Fibroblast of skin of right quadriceps (primary cell): Measurements from ENCODE around the gene LRP8.

Experiments
- DNase-seq: peaks from one replicate; pipeline ENCODE4 v3.0.0-alpha.2; 2013

The LRP8 gene

GRCh38 chr1:53359225-53359933 lies 31.5 kb upstream of the LRP8 start:
- no peak for DNase-seq

- no peak for DNase-seq
Measured at GRCh38 chr1:53356637-53357036, 28.8 kb upstream of the LRP8 start.

GRCh38 chr1:53354119-53354518 lies 26.2 kb upstream of the LRP8 start:
- no peak for DNase-seq

GRCh38 chr1:53352561-53352960 lies 24.7 kb upstream of the LRP8 start:
- DNase-seq, result no peak

GRCh38 chr1:53350853-53351767 lies 23.2 kb upstream of the LRP8 start:
- DNase-seq, result no peak

- no peak for DNase-seq
Measured at GRCh38 chr1:53349968-53350852, 22.3 kb upstream of the LRP8 start.

GRCh38 chr1:53349369-53349835 lies 21.5 kb upstream of the LRP8 start:
- DNase-seq, result no peak

- no peak for DNase-seq
Measured at GRCh38 chr1:53348486-53349368, 20.9 kb upstream of the LRP8 start.

GRCh38 chr1:53346814-53347176 lies 18.9 kb upstream of the LRP8 start:
- no peak for DNase-seq

- DNase-seq, result no peak
Measured at GRCh38 chr1:53345996-53346813, 18.3 kb upstream of the LRP8 start.

- DNase-seq, result no peak
Measured at GRCh38 chr1:53344921-53345838, 17.3 kb upstream of the LRP8 start.

GRCh38 chr1:53343831-53344668 lies 16.2 kb upstream of the LRP8 start:
- no peak for DNase-seq

- DNase-seq, result no peak
Measured at GRCh38 chr1:53342735-53343470, 15.0 kb upstream of the LRP8 start.

- no peak for DNase-seq
Measured at GRCh38 chr1:53341961-53342707, 14.3 kb upstream of the LRP8 start.

GRCh38 chr1:53341521-53341895 lies 13.6 kb upstream of the LRP8 start:
- DNase-seq, result no peak

- DNase-seq, result no peak
Measured at GRCh38 chr1:53340660-53341520, 13.0 kb upstream of the LRP8 start.
